T-helper 2 cell treated with Interferon-gamma antibody and Interleukin-4, amounts not matched to agents 5 μg/mL and 100 μg/mL, for 36 hours (primary cell): ENCODE measurements around the gene ZBTB7C.

Source experiments
- DNase-seq: peaks from one replicate; pipeline ENCODE4 v3.0.0; 2021; ENCODE audit warnings: low spot score
- H3K27ac Mint-ChIP-seq: one replicate; pipeline ENCODE4 v1.8.0; 2021; ENCODE audit warnings: mild to moderate bottlenecking, mixed read lengths
- H3K27me3 Mint-ChIP-seq: one replicate; pipeline ENCODE4 v1.8.0; 2021; ENCODE audit warnings: low read depth, mixed read lengths
- H3K36me3 Mint-ChIP-seq: one replicate; pipeline ENCODE4 v1.8.0; 2021; ENCODE audit warnings: low read depth, mixed read lengths
- H3K4me1 Mint-ChIP-seq: one replicate; pipeline ENCODE4 v1.8.0; 2021; ENCODE audit warnings: low read depth, mixed read lengths
- H3K4me3 Mint-ChIP-seq: one replicate; pipeline ENCODE4 v1.8.0; 2022; ENCODE audit warnings: mild to moderate bottlenecking, moderate library complexity, mixed read lengths
- H3K9me3 Mint-ChIP-seq: one replicate; pipeline ENCODE4 v1.8.0; 2021; ENCODE audit warnings: mixed read lengths

ZBTB7C gene

GRCh38 chr18:48076461-48076860 lies 332.7 kb downstream of the ZBTB7C start:
- H3K36me3 Mint-ChIP-seq = no peaks in the 10 kb centered on the region
- H3K27me3 Mint-ChIP-seq = peaks cover 8% of the 10 kb centered on the region
- H3K4me3 Mint-ChIP-seq = no peak overlapping the region
- no peaks in the 10 kb centered on the region for H3K9me3 Mint-ChIP-seq
- no peak overlapping the region for H3K27ac Mint-ChIP-seq
- no peaks in the 10 kb centered on the region for H3K4me1 Mint-ChIP-seq
- DNase-seq = no peak

GRCh38 chr18:48075707-48076093 lies 333.5 kb downstream of the ZBTB7C start:
- no peak overlapping the region for H3K27ac Mint-ChIP-seq
- no peaks in the 10 kb centered on the region for H3K4me1 Mint-ChIP-seq
- H3K4me3 Mint-ChIP-seq = no peak overlapping the region
- DNase-seq = no peak
- H3K27me3 Mint-ChIP-seq = peaks cover 14% of the 10 kb centered on the region
- H3K9me3 Mint-ChIP-seq = no peaks in the 10 kb centered on the region
- H3K36me3 Mint-ChIP-seq = no peaks in the 10 kb centered on the region

- no peaks in the 10 kb centered on the region for H3K9me3 Mint-ChIP-seq
- no peak overlapping the region for H3K27ac Mint-ChIP-seq
- no peak for DNase-seq
- H3K4me1 Mint-ChIP-seq = no peaks in the 10 kb centered on the region
- no peaks in the 10 kb centered on the region for H3K36me3 Mint-ChIP-seq
- peaks cover 16% of the 10 kb centered on the region for H3K27me3 Mint-ChIP-seq
- H3K4me3 Mint-ChIP-seq = no peak overlapping the region
Measured at GRCh38 chr18:48074929-48075706, 334.1 kb downstream of the ZBTB7C start.

GRCh38 chr18:48073211-48073930 lies 335.8 kb downstream of the ZBTB7C start:
- Mint-ChIP-seq H3K36me3 (no peaks in the 10 kb centered on the region), H3K9me3 (no peaks in the 10 kb centered on the region), H3K27ac (no peak overlapping the region), H3K27me3 (peaks cover 16% of the 10 kb centered on the region), H3K4me1 (no peaks in the 10 kb centered on the region), H3K4me3 (no peak overlapping the region)
- no peak for DNase-seq

- H3K4me3 Mint-ChIP-seq = no peak overlapping the region
- peaks cover 16% of the 10 kb centered on the region for H3K27me3 Mint-ChIP-seq
- no peak overlapping the region for H3K27ac Mint-ChIP-seq
- no peaks in the 10 kb centered on the region for H3K36me3 Mint-ChIP-seq
- no peaks in the 10 kb centered on the region for H3K4me1 Mint-ChIP-seq
- DNase-seq = no peak
- H3K9me3 Mint-ChIP-seq = no peaks in the 10 kb centered on the region
Measured at GRCh38 chr18:48072428-48073204, 336.6 kb downstream of the ZBTB7C start.

GRCh38 chr18:48068916-48069445 lies 340.2 kb downstream of the ZBTB7C start:
- no peak for DNase-seq
- no peak overlapping the region for H3K27ac Mint-ChIP-seq
- no peak overlapping the region for H3K4me3 Mint-ChIP-seq
- H3K36me3 Mint-ChIP-seq = no peaks in the 10 kb centered on the region
- no peaks in the 10 kb centered on the region for H3K9me3 Mint-ChIP-seq
- peaks cover 16% of the 10 kb centered on the region for H3K27me3 Mint-ChIP-seq
- H3K4me1 Mint-ChIP-seq = no peaks in the 10 kb centered on the region

GRCh38 chr18:48066225-48066652 lies 342.9 kb downstream of the ZBTB7C start:
- no peak overlapping the region for H3K27ac Mint-ChIP-seq
- H3K27me3 Mint-ChIP-seq = peaks cover 5% of the 10 kb centered on the region
- H3K36me3 Mint-ChIP-seq = no peaks in the 10 kb centered on the region
- no peak overlapping the region for H3K4me3 Mint-ChIP-seq
- no peaks in the 10 kb centered on the region for H3K4me1 Mint-ChIP-seq
- no peaks in the 10 kb centered on the region for H3K9me3 Mint-ChIP-seq
- no peak for DNase-seq

- H3K4me1 Mint-ChIP-seq = no peaks in the 10 kb centered on the region
- H3K36me3 Mint-ChIP-seq = no peaks in the 10 kb centered on the region
- no peak overlapping the region for H3K4me3 Mint-ChIP-seq
- no peak overlapping the region for H3K27ac Mint-ChIP-seq
- H3K27me3 Mint-ChIP-seq = peaks cover 5% of the 10 kb centered on the region
- no peak for DNase-seq
- no peaks in the 10 kb centered on the region for H3K9me3 Mint-ChIP-seq
Measured at GRCh38 chr18:48065601-48065995, 343.6 kb downstream of the ZBTB7C start.

GRCh38 chr18:48064978-48065600 lies 344.1 kb downstream of the ZBTB7C start:
- H3K9me3 Mint-ChIP-seq = no peaks in the 10 kb centered on the region
- DNase-seq = no peak
- peaks cover 8% of the 10 kb centered on the region for H3K27me3 Mint-ChIP-seq
- no peak overlapping the region for H3K27ac Mint-ChIP-seq
- H3K4me1 Mint-ChIP-seq = no peaks in the 10 kb centered on the region
- H3K36me3 Mint-ChIP-seq = no peaks in the 10 kb centered on the region
- H3K4me3 Mint-ChIP-seq = no peak overlapping the region

GRCh38 chr18:48061781-48062570 lies 347.2 kb downstream of the ZBTB7C start:
- no peak overlapping the region for H3K27ac Mint-ChIP-seq
- no peaks in the 10 kb centered on the region for H3K4me1 Mint-ChIP-seq
- H3K27me3 Mint-ChIP-seq = peaks cover 28% of the 10 kb centered on the region
- no peaks in the 10 kb centered on the region for H3K36me3 Mint-ChIP-seq
- DNase-seq = no peak
- H3K9me3 Mint-ChIP-seq = no peaks in the 10 kb centered on the region
- H3K4me3 Mint-ChIP-seq = no peak overlapping the region

GRCh38 chr18:48060970-48061369 lies 348.2 kb downstream of the ZBTB7C start:
- DNase-seq = no peak
- no peaks in the 10 kb centered on the region for H3K9me3 Mint-ChIP-seq
- no peaks in the 10 kb centered on the region for H3K36me3 Mint-ChIP-seq
- H3K27ac Mint-ChIP-seq = no peak overlapping the region
- no peaks in the 10 kb centered on the region for H3K4me1 Mint-ChIP-seq
- H3K4me3 Mint-ChIP-seq = no peak overlapping the region
- peaks cover 35% of the 10 kb centered on the region for H3K27me3 Mint-ChIP-seq

- Mint-ChIP-seq H3K4me1 (no peaks in the 10 kb centered on the region), H3K27me3 (peaks cover 39% of the 10 kb centered on the region), H3K4me3 (no peak overlapping the region), H3K27ac (no peak overlapping the region), H3K9me3 (no peaks in the 10 kb centered on the region), H3K36me3 (no peaks in the 10 kb centered on the region)
- no peak for DNase-seq
Measured at GRCh38 chr18:48060346-48060745, 348.8 kb downstream of the ZBTB7C start.

- Mint-ChIP-seq H3K4me1 (no peaks in the 10 kb centered on the region), H3K27ac (no peak overlapping the region), H3K4me3 (no peak overlapping the region), H3K9me3 (no peaks in the 10 kb centered on the region), H3K27me3 (peaks cover 44% of the 10 kb centered on the region), H3K36me3 (no peaks in the 10 kb centered on the region)
- DNase-seq = no peak
Measured at GRCh38 chr18:48059455-48060010, 349.6 kb downstream of the ZBTB7C start.
